ENCODE data around the gene MYNN. TPM values are rescaled to one million over a fixed set of nuclear protein-coding genes. Genes with fewer than 3 reads are reported as not detected.
"Not testable (repeated sequence)": the region's sequence is repeated elsewhere in the genome, so short reads cannot be mapped to it uniquely, and the experiment has no call there.

The MYNN gene
- total RNA-seq: 10 to 100 TPM; 17.9 to 19.1 TPM

DNA sequence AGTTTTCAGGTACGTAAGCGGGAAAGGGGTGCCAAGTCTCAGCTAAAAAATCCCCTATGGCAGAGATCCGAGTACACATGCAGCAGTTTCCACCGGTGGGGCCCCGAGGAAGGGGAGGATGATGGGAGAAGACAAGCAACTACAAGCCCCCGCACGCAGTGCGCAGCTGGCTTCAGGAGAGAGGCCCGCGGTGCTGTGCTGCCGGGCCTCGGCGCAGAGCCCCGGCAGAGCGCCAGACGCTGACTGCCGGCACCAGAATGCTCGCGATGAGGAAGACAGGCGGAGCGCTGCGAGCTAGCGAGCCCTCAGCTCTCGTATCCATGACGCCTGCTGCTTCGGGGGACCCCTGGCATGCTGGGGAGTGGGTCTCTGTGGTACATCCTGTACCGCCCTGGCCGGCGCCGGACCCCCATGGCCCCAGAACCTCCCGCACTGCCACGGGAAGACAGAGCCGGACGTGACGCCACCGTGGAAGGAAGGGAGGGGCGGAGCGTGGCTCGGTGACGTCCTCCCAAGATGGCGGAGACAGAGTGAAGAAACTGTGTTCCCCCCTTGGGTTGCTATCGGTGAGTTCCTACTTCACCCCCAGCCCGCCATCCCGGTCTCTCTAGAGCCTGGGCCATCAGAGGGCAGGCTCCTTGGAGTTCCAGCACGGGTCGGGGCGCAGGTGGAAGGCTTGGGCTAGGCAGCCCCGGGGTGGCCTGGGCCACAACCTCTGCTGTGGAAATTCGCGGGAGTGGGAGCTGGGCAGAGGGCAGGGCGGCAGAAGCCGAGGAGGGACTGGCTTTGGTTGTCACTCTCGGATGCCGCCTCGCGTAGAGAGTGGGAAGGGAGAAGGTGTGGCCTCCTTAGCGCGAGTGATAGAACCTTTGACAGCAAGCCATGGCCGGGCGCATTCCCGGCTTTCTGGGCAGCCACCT is at the start of gene MYNN:
TSS of gene MYNN (plus strand) at position 500 of the 920 bp plus-strand sequence. CDS start 900 bp downstream, outside the sequence.
- Mint-ChIP-seq H3K27me3 (no peaks in the 10 kb centered on the region), H3K4me3 (peak within 1 kb of the TSS; percentile 99), H3K27ac (peak within 1 kb of the TSS; percentile 100), H3K36me3 (peaks cover 20% of the 10 kb centered on the region), H3K4me1 (peaks cover 31% of the 10 kb centered on the region), H3K9me3 (no peaks in the 10 kb centered on the region)
- POLR2A ChIA-PET: interaction anchor here (0.9 to 3.5 kb wide), 12 partner anchors 8 to 1097 kb away, joined by 3 to 50 read pairs (median 7); partner anchors contain the start of genes LRRC34, LRRIQ4, PHC3 and RPL22L1
- ATAC-seq (ENCODE audit: low read depth): peak; percentile 79
- peak; percentile 93 for DNase-seq

- H3K27me3 Mint-ChIP-seq: peaks cover 12% of the 10 kb centered on the region
- H3K36me3 Mint-ChIP-seq; H3K4me1 Mint-ChIP-seq; ATAC-seq (ENCODE audit: low read depth); POLR2A ChIA-PET; DNase-seq; H3K27ac Mint-ChIP-seq; H3K9me3 Mint-ChIP-seq; H3K4me3 Mint-ChIP-seq: not testable (repeated sequence)
Measured at GRCh38 chr3:169731857-169732256, 41.3 kb upstream of the MYNN start.

DNA sequence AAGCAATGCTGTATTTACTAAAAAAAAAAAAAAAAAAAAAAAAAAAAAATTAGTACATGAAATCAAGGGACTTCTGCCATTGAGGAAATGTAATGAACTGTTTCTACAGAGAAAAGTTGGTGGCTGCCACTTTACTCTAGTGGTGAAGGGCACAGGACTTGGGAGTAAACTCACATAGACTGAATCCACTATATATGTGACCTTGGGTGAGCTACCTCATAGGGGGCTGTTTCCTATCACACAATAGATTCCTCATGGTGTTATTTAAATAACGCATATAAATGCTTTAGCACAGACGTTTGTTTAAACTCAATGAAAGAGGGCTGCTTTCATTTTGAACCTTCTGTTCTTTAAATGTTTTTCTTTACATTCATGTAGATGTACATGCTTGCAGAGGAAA is 34.1 kb upstream of the MYNN start:
- POLR2A ChIA-PET: no interaction called here
- H3K36me3 Mint-ChIP-seq: no peaks in the 10 kb centered on the region
- no peak overlapping the region for H3K27ac Mint-ChIP-seq

DNA sequence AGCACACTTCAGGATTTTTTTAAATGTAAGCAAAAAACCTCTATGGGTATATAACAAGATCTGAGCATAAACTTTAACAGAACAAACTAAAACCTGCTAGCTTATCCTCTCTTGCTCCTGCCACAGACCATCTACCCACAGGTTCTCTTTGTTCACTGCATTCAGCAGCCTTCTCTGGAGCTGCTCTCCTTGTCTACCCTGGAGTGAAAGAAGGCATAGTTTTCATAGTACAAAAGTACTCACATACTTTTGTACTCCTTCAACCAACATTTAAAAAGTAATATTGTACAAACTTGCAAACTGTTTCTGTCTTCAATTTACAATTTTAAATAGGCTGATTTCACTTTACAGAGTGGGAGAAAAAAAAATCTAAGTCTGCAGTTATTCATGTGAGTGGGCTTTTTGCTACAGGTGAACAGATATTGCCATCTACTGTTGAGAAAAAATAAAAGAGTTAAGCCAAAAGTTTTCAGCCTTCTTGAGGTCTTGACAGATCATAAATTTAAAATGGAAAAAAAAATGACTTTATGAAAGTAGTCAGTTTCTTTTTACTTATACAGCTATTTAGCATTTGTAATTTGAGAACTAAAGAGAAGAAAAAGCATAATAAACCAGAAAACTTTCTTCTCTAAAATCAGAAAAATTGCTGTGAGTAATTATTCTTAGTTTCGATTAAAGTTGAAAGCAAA is 28.7 kb upstream of the MYNN start:
- Mint-ChIP-seq H3K4me1 (peaks cover 7% of the 10 kb centered on the region), H3K9me3 (no peaks in the 10 kb centered on the region), H3K27ac (no peak overlapping the region), H3K36me3 (no peaks in the 10 kb centered on the region), H3K27me3 (peaks cover 34% of the 10 kb centered on the region), H3K4me3 (no peak overlapping the region)
- DNase-seq (no peak), ATAC-seq (ENCODE audit: low read depth) (no peak)
- POLR2A ChIA-PET: no interaction called here

More for the DNA sequence above, 34.1 kb upstream of the MYNN start:
- Mint-ChIP-seq H3K4me3 (no peak overlapping the region), H3K4me1 (no peaks in the 10 kb centered on the region), H3K27me3 (peaks cover 6% of the 10 kb centered on the region), H3K9me3 (peaks cover 9% of the 10 kb centered on the region)
- DNase-seq (no peak), ATAC-seq (ENCODE audit: low read depth) (no peak)

DNA sequence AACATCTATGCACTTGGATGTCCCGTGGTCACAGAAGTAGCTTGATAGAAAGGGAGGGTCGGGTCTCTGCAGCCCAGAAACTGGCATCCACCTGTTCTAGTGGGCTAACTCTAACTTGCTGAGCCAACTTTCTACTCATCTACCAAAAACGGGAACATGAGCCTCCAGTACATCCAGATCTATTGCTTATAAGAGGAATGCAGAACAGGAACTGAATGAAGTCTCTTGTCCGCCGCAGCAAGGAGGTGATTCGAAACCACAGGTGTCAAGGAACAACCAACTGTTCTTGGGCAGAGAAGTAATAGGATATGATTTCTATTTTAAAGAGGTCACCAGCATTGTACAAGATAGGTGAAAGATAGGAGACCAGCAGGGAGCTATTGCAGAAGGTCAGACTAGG is 26.3 kb upstream of the MYNN start:
- no peak for ATAC-seq (ENCODE audit: low read depth)
- no peaks in the 10 kb centered on the region for H3K36me3 Mint-ChIP-seq
- DNase-seq: no peak

DNA sequence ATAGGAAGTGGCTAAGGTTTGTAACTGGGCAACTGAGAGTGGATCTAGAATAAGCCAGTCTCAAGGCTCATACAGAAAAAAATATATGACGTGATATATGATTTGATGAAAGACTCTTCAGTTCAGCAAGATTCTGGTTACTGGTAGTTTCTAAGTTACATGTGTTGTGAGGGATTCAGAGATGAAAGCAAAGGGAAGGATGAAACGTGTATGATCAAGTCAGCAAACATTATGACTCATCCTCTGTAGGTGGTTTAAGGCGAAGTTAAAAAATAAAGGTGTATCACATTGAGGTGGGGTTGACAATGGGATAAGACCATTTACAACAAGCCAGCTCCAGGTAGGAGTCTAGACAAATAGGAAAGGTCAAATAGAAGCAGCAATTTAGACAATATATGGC is 24.5 kb upstream of the MYNN start:
- POLR2A ChIA-PET: no interaction called here
- H3K27me3 Mint-ChIP-seq: peaks cover 37% of the 10 kb centered on the region
- no peak overlapping the region for H3K27ac Mint-ChIP-seq

More for the DNA sequence above, 26.3 kb upstream of the MYNN start:
- Mint-ChIP-seq H3K4me3 (no peak overlapping the region), H3K27me3 (peaks cover 33% of the 10 kb centered on the region), H3K9me3 (no peaks in the 10 kb centered on the region), H3K27ac (no peak overlapping the region), H3K4me1 (peaks cover 7% of the 10 kb centered on the region)
- POLR2A ChIA-PET: no interaction called here

DNA sequence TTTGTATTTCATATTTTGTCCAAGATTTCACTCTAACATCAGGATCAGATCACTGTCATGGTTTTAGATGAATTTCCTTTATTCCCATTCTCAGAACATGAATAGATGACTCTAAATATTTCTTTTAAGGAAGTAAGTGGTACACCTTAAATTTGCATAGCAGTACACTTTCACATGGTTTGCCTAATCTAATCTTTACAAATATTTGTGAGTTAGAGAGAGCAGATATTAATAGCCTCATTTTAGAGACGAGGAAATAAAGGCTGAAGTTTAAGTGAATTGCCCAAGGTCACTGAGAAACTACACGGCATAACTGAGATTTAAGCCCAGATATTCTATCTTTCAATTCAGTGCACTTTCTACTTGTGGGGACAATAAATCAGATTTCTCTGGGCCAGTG is 22.5 kb upstream of the MYNN start:
- POLR2A ChIA-PET: no interaction called here
- H3K27me3 Mint-ChIP-seq: peaks cover 32% of the 10 kb centered on the region
- H3K9me3 Mint-ChIP-seq: no peaks in the 10 kb centered on the region
- H3K4me3 Mint-ChIP-seq: no peak overlapping the region
- peaks cover 7% of the 10 kb centered on the region for H3K4me1 Mint-ChIP-seq
- H3K27ac Mint-ChIP-seq: no peak overlapping the region
- no peak for DNase-seq
- H3K36me3 Mint-ChIP-seq: no peaks in the 10 kb centered on the region
- ATAC-seq (ENCODE audit: low read depth): no peak

More for the DNA sequence above, 24.5 kb upstream of the MYNN start:
- Mint-ChIP-seq H3K9me3 (no peaks in the 10 kb centered on the region), H3K4me1 (peaks cover 7% of the 10 kb centered on the region), H3K36me3 (no peaks in the 10 kb centered on the region), H3K4me3 (no peak overlapping the region)
- peak; percentile 42 for ATAC-seq (ENCODE audit: low read depth)
- DNase-seq: no peak

GRCh38 chr3:169751875-169752274 is 21.3 kb upstream of the MYNN start:
- no peak for ATAC-seq (ENCODE audit: low read depth)
- no peaks in the 10 kb centered on the region for H3K9me3 Mint-ChIP-seq
- peaks cover 24% of the 10 kb centered on the region for H3K27me3 Mint-ChIP-seq

DNA sequence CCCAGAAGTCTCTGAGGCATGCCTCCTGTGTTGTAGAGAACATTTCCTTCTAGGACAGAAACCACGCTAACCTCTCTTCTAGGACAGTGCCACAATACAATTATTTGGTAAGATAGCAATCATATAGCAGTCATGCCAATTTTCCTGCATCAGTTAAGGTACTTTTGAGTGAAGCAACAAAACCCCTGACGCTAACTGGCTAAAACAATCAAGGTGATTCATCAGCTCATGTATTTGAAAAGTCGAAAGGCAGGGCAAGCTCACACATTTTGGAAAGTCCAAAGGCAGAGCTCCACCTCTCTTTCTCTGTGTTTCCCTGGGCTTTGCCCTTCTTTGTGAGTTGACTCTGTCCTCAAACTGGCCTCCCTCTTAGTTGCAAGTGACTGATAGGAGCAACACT is 18.5 kb upstream of the MYNN start:
- POLR2A ChIA-PET: no interaction called here
- ATAC-seq (ENCODE audit: low read depth) (no peak), DNase-seq (no peak)
- Mint-ChIP-seq H3K27ac (no peak overlapping the region), H3K36me3 (no peaks in the 10 kb centered on the region), H3K9me3 (no peaks in the 10 kb centered on the region), H3K4me3 (no peak overlapping the region), H3K4me1 (peaks cover 14% of the 10 kb centered on the region), H3K27me3 (peaks cover 7% of the 10 kb centered on the region)

More at GRCh38 chr3:169751875-169752274, 21.3 kb upstream of the MYNN start:
- DNase-seq: no peak
- Mint-ChIP-seq H3K36me3 (no peaks in the 10 kb centered on the region), H3K27ac (no peak overlapping the region), H3K4me3 (no peak overlapping the region), H3K4me1 (peaks cover 7% of the 10 kb centered on the region)
- POLR2A ChIA-PET: no interaction called here

DNA sequence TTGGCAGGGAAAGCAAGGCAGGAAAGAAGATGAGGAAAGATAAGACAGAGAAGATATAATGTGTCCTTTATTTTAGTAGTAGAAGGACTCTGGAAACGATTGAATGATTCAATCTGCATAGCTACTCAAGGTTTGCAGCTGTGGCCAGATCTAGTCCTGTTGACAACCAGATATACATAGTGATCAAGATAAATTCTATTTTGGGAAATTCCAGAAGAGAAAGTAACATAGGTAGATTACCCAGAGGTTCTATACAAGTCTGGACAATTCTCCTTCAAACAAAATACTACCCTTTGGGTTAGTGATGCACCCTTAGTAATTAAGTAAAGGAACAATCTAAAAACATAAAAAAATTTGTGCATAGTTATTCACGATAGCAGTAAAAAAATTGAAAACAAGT is 17.7 kb upstream of the MYNN start:
- DNase-seq: no peak
- H3K4me3 Mint-ChIP-seq: no peak overlapping the region
- peaks cover 14% of the 10 kb centered on the region for H3K4me1 Mint-ChIP-seq
- POLR2A ChIA-PET: no interaction called here
- ATAC-seq (ENCODE audit: low read depth): no peak
- peaks cover 7% of the 10 kb centered on the region for H3K27me3 Mint-ChIP-seq
- H3K27ac Mint-ChIP-seq: no peak overlapping the region
- no peaks in the 10 kb centered on the region for H3K9me3 Mint-ChIP-seq
- no peaks in the 10 kb centered on the region for H3K36me3 Mint-ChIP-seq

GRCh38 chr3:169758359-169758994 is 14.7 kb upstream of the MYNN start:
- H3K9me3 Mint-ChIP-seq: no peaks in the 10 kb centered on the region
- no peak overlapping the region for H3K27ac Mint-ChIP-seq
- H3K36me3 Mint-ChIP-seq: no peaks in the 10 kb centered on the region
- H3K4me3 Mint-ChIP-seq: no peak overlapping the region
- no peak for ATAC-seq (ENCODE audit: low read depth)
- peaks cover 21% of the 10 kb centered on the region for H3K4me1 Mint-ChIP-seq
- no peak for DNase-seq
- H3K27me3 Mint-ChIP-seq: no peaks in the 10 kb centered on the region
- POLR2A ChIA-PET: interaction anchor here (1.3 kb wide), 1 partner anchor 11 kb away, joined by 3 read pairs; the partner anchor contains the start of gene ACTRT3

DNA sequence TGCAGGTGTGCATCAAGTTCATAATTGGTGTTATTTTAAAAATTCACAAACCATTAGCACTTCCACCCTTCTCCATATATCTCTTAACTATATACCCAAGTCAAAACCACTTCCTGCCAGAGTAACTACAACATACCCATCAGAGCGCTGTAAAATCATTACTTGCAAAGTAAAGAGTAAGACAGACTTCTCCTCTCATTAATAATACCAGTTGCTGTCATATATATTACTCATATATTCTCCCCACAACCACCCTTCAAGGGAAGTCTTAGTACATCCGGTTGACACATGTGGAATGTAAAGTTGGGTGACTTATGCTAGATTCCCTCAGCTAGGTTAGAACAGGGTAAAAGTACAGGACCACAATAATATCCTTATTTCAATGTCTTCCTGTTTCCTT is 13.9 kb upstream of the MYNN start:
- ATAC-seq (ENCODE audit: low read depth) (peak; percentile 76), DNase-seq (no peak)
- Mint-ChIP-seq H3K4me1 (peaks cover 27% of the 10 kb centered on the region), H3K27ac (peak overlapping the region; percentile 49), H3K27me3 (no peaks in the 10 kb centered on the region), H3K9me3 (no peaks in the 10 kb centered on the region), H3K4me3 (peak overlapping the region; percentile 23), H3K36me3 (no peaks in the 10 kb centered on the region)
- POLR2A ChIA-PET: interaction anchor here (1.3 kb wide), 1 partner anchor 10 kb away, joined by 3 read pairs; the partner anchor contains the start of gene ACTRT3

DNA sequence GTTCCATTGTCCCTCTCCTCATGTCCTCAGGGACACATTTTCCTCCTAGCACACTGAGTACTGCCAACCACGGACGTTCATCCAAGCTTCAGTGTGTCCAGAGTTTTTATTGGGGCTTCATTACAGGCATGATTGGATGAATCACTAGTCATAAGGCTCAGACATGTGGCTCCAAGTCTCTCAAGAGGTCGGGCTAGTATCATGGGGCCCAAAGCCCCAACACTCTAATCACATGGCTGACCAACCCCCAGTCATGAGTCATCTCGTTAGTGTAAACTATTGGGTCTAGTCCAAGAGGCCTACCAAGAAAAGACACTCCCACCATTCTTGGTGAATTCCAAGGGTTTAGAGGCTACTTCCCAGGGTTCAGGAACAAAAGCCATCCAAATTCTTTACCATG is 12.7 kb upstream of the MYNN start:
- POLR2A ChIA-PET: no interaction called here
- peaks cover 32% of the 10 kb centered on the region for H3K4me1 Mint-ChIP-seq
- no peak overlapping the region for H3K27ac Mint-ChIP-seq
- DNase-seq: no peak
- H3K36me3 Mint-ChIP-seq: no peaks in the 10 kb centered on the region
- no peak overlapping the region for H3K4me3 Mint-ChIP-seq
- no peak for ATAC-seq (ENCODE audit: low read depth)
- no peaks in the 10 kb centered on the region for H3K27me3 Mint-ChIP-seq
- H3K9me3 Mint-ChIP-seq: no peaks in the 10 kb centered on the region
